Activated CD4-positive, alpha-beta T cell treated with anti-CD3 and anti-CD28 coated beads for 24 hours (primary cell): ENCODE data around the gene MAB21L1.

Source experiments
- DNase-seq, 2 donors: peaks; one replicate each; pipeline ENCODE4 v3.0.0-alpha.2; 2020; ENCODE audit warnings: low read depth in 2 of 2

Gene MAB21L1

DNA sequence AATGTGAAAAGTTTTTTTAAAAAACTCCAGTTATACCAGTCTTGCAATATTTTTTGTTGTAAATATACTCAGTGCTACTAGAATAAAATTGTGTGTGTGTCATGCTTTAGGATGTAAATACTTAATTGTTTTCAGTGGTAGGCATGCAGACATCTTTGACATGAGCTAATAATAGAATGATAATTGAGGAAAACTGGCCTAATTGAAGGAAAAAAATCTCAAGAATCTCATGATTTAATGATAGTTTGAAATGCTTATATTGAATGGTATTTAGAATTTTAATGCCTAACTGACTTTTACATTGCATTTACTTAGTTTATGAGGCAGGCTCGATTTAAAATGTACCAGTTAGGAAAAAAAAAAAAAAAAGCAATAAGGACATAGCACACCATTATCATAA lies 3.2 kb upstream of the MAB21L1 start:
- DNase-seq = no peak

DNA sequence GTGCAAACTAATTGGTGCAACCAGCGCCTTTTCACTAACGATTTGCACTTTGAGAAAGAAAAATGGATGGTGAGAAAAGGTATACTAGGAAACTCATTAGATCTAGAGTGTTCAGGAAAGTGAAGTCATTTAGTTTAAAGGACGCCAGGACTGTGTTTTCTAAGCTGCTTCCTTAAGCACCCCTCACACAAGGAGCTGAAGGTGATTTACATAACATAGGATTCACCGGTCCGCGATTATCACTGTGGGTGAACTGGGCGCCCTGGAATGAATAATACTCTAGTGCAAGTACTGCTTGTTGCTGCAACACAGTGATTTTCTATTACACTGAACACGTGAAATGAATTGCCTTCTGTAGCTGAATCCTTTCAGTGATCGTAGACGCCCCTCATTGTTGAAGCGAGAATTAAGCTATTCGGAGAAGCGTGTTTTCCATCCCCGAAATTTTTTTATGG lies 2.6 kb upstream of the MAB21L1 start:
- no peak for DNase-seq

DNA sequence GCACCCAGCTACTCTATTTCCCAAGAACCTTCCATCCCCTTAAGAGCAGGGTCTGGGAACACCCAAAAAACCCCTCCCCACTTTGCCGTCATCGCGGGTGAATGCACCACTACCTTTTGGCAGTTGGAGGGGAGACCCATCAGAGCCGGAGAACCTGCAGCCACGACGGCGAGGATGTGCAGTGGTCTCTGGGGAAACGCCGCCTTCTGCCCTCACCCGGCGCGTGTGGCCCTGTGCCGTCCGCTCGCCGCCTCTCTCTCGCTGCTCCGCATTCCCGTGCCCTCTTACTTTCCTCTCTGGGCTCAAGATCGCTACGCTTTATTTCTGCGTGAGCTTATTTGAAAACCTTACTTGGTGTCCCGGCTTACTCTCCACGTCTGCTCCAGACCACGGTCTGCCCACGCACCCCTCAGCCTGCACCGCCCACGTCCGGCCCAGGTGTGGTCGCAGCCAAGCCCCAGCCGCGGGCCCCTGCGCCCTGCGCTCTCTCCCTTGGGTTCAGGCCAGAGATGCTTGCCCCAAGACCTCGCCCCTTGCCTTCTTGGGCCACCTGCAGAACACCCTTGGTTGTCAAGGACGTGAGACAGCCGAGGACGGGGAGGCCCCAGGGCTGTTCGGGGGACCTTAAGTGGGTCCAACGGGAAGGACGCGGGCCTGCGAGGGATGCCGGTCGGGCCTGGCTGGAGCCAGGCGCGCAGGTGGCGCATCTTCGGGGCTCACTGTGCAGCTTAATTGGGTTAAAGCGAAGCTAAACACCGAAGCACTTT lies 2.0 kb upstream of the MAB21L1 start:
- no peak for DNase-seq

DNA sequence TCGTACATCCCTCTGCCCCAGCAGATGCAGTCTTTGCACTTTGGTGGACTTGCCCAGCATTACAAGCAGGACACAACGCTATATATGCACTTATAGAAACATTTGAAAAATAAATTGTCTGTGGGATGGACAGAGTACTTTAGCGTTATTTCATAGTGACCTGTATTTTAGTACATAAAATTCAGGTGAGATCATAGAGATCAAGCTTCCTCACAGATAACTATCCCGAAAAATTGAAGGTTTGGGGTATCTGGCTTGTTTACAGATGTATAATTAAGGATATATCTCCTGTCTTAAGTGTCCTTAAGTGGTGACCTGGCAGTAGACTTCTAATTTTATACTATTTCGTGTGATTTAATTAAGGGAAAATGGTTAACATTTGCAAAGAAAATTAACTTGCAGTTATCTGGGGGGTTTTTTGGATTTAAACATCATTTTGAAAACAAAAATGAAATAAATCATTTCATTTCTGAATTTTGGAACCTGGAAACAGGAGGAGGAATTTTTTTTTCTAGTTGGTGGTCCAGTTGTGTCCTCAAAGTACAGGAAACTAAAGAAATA lies 977 bp upstream of the MAB21L1 start:
- DNase-seq = no peak

DNA sequence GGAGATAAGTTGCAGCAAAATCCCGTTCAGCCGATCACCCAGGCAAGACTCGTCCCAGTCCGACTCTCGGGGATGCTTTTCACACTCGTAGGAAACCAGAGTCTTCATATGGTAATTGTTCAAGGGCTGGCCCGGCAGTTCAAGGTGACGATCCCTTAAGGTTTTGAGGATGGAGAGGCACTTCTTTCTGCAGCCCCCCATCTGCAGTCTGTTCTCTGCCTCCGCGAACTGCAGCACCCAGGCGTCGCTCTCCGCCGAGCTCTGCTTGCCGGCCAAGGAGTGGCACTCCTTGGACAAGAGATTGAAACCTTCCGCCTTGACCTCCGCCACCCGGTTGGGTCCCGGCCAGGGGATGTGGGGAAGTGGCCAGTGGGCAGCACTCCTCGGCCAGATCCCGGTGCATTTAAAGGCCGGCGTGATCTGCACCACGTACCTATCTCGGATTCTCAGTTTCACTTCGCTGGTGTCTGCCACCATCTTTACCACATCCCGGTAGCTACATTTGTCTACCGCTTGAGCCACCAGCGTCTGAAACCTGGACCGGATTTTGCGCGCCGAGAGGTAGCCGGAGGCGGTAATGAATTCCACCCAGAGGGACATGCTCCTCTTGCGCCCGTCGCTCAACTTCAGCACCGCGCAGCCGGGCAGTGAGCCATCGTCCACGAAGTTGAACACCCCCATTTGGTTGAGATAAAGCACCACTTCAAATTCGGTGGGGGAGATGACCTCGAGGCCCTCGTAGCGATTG lies 1.1 kb downstream of the MAB21L1 start:
- DNase-seq = no peak

DNA sequence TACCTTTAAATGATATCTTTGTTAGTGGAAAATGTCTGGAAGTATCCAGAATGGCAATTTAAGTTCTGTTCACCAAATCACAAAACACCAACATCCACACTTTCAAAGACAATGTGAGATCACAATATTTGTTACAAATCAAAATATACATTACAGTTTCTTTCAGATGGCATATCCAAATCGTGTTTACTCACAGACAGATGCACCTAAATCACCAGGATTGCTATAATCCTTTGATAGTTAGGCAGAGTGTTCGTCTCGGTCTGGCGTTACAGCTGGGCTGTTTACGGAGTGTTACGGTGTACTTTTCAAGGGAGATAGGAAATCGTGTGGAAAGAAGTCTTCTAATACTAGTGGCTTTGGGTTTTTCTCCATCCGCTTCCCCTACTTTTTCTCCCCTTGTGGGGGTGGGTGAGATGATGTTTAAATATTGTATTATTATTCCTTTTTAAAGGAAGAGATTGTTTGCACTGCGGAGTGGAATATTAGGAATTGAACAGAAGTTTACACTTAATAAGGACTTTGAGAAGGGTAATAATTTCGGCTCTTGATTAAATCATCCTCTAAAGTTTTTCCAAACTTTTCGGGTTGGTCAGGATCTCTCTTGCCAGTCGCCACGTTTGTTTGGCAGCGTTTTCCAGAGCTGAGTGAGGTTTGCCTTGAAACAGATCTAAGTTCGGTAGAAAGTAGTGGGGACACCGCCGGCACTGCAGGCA lies 1.8 kb downstream of the MAB21L1 start:
- DNase-seq = no peak

DNA sequence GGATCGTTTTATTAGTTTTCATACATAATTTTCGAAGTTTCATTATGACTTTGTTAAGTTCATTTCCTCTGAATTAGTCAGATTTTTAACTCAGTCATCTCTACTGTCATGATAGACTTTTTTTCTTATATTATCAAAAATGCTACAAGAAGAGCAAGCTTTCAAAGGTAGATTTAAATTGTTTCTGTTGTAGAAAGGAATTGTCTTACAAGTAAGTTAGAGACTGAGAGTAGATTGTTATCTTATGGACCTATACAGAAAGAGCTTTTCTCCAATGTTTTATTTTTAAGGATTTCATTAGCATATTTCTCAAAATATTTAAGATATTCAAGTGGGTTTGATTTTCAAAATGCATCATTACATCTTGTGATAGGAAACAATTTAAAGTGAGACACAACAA lies 2.7 kb downstream of the MAB21L1 start:
- no peak for DNase-seq

DNA sequence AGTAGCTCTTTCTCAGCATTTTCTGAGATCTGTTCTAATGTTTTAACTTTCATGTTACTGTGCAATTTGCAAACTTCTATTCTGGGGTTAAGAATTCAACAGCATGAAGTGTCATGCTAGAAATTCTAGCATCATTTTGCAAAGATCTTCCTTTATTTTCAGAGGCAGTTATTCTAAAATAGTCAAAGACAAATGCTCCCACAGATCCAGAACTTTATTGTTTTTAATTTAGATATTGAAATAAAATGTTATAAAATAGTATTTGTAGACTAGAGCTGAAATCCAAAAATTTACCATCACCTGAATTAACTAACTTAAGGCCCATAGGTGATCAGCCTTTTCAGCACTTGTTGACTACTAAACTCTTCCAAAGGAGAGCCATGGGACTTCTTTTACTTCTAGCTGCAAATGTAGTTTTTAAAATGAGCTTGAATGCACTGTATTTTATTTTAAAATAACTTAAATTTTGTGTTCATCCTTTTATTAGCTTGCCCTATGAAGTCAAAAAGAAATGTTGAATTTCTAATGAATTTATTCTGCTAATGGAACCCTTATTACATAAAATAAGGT lies 3.2 kb downstream of the MAB21L1 start:
- no peak for DNase-seq

DNA sequence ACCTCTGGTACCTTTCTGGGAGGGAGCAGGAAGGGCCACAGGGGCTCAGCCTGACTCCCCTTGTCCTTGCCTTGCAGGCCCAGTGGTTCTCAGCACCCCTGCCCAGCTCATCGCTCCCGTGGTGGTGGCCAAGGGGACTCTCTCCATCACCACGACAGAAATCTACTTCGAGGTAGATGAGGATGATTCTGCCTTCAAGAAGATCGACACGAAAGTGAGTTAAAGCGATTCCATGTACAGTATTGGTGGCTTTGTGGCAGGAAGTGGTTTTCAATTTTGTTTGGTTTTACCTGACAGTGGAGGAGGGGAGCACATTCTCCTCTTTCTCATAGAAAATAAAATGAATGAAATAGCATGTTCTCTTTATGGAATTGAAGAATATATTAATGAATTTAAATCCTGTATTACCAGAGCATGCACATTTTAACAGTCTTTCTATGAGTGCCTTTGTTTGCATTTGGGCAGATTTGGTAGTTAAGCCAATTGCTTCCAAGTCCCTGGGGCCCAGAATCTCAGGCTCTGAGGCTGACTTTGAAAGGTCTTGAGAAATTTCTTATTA lies 4.1 kb downstream of the MAB21L1 start:
- no peak for DNase-seq

DNA sequence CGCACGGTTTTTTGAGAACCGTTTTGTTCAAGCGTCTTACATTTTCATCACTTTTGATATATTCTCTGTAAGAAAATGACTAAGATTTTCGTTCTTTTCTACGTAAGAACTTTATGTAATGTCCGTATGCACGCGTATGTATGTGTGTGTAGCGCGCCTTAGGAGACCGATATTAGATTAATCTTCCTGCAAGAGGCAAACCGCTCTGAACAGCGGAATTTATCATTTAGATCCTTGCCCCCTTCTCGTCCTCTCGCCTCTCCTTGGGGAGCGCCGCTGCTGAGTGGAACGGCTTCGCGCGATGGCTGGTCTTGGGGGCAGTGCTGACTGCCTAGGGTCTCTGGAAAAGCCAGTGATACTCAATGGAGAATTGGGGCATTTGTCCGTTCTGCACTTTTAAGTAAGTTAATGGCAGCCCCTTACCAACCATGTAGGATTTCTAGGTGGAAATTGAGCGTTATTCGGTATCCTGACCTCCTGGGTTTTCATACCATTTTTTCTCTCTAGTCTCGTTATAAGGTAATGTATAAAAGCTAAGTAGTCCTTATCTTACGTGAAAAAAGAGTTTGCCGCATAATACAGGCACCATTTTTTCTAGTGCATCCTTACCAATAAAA lies 4.7 kb downstream of the MAB21L1 start:
- DNase-seq = no peak

DNA sequence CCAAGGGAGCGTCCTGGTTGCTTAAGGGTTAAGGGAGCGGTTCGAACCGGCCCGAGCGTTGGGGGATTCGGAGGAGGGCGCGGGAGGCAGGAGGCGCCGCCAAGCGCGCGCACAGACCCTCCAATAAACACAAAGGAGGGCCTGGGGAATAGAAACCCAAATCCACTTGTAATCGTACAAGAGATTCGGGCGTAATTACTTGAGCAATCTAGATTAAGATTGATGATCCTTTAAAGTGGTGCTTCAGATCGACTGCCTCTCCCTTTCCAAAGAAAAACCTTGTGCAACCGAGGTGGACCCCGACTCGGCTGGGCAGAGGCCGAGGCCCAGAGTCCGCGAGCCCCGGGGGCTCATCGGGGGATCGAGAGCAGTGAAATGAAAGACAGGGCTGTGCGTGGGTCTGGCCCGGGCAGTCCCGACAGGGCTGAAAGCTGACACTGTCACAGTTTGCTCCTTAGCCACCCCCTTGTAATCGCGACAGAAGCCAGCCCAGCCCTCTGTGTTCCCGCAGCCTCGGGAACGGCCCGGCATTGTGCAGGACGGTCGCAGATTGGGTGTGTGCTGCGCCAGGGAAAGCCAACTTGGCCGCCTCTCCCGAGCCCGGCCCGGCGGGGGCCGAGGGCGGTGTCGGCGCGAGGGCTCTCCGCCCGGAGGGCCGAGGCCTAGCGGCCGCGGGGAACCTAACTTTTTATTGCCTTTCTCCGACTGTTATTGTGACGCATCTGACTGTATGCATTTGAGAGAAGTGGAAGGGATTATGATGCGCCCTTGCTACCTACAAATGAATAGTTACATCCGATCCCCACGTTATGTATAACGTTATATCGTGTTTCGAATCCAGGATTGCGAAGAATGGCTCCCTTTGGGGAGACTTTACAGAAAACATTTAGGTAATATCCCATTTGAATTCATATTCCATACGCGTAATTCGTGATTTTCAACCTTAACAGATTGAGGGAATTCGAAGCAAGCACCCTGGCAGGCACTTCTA lies 5.5 kb downstream of the MAB21L1 start:
- no peak for DNase-seq

DNA sequence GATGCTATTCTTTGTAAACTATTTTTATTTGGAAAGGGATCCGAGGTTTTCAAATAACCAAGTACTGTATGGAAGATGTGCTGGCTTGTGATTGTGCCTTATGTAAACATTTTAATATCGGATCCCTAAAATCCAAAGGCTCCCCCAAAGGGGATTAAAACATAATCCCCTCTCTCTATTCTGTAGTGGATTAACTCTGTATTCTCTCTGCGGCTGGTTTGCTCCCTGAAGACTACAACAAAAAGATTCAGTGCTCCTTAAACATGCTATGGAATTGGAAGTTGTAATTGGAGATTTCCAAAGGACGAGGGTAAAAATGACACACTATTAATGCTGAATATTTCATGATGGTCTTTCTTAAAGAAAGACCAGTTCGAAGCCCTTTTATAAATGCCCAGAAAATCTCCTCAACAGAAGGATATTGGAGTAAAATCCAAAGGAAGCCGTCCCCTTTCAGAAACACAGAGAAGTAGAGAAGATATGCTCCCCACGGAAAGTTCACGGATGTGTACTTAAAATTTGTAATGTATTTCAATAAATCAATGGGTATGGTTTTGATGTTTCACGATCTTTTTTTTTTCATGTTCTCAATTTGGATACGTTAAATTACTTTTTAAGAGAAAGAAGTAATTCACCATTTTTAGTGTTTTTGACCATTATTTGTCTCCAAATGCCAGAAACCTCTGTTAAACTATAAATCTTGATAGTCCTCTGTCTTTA lies 6.5 kb downstream of the MAB21L1 start:
- DNase-seq = no peak

DNA sequence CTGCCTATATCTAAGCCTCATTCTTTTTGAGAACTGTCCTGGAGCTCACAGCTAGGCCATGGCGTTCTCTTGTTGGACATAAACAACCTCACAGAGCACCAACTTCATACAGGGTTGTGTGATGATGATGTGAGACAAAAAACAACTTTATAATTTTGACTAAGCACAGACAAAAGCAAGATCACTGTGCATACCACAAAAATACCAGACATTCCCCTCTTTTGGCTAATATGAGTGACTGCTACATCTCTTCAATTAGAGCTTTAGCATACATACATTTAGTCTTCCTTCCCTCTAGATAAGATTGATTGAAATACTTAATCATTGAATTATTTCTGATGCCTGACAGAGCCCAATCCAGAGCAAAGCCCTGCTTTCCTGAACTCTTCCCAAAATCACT lies 8.3 kb downstream of the MAB21L1 start:
- no peak for DNase-seq

DNA sequence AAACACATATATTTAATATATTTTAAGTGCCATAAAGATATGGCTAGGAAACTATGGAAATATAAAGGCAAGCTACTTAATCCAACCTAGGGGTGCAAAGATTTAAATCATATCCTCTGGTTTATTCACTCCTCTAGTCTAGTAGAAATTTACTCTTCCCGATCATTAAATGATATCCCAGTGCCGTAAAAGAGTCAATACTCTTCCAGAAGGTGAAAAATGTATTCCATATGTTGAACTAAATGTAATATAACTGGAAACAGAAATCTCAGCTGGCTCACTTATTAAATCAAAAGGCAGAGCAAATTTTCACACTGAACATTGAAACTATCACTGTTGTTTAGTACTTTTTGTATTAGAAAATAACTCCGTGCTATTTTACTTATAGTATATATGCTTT lies 11.1 kb downstream of the MAB21L1 start:
- DNase-seq = no peak

DNA sequence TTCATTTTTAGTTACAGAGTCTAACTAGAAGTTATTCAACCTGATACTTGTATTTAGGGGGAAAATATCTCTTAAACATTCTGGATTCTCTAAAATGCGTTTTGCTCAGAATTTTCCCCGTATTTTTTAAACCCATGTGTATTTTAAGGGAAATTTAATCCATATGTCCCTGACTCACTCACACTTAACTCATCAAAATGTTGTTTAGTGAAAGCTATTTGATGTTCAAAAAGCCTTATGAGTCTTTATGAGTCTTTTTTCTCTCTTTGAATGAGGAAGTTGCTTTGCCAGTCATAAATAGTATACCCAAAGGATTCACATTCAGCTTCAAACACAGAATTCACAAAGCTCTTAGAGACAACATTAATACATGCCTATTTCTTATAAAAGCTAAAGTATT lies 16.4 kb downstream of the MAB21L1 start:
- DNase-seq = no peak

DNA sequence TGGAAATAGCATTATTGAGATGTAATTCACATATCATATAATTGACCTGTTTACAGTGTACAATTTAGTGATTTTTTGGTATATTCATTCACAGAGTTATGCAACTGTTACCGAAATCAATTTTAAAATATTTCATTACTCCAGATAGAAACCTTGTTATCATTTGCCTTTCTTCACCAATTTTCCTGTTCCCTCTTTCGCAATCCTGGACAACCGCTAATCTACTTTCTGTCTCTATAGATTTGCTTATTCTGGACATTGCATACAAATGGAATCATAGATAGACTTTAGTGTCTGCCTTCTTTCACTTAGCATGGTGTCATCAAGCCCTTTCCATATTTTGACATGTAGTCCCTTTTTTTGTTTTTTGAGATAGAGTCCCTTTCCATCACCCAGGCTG lies 19.2 kb downstream of the MAB21L1 start:
- DNase-seq = no peak

DNA sequence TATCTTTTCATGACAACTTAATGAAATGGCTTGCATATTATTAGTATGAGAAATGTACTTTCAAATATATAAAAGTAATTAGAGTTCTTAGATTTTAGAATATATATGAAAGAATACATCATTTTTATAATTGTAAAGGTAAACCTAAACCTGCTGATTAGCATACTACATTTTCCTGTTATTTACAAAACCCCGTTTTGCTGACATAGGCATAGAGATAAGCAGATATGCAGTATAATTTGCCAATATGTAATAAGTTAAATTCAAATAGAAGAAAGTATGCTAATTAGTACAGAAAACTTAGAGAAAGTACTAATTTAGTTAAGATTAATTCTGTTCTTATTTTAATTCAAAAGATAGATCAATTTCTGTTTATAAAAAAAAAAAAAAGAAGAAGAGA lies 21.5 kb downstream of the MAB21L1 start:
- no peak for DNase-seq

DNA sequence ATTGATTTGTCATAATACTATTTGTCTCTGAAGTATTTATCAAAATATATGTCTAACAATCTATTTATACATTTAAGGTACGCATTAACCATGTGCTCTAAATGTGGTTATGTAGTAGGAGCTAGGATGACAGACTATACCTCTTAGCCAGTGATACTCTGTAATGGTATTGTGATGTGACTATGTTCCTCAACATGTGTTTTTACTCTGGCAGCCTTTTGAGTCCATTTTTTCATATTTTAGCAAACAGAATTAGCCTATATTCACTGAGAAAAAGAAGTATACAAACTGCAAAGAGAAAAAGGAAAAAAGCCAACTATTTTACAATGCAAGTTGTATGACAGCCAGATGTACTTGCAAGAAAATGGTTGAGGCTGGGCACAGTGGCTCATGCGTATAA lies 26.7 kb downstream of the MAB21L1 start:
- DNase-seq = no peak

DNA sequence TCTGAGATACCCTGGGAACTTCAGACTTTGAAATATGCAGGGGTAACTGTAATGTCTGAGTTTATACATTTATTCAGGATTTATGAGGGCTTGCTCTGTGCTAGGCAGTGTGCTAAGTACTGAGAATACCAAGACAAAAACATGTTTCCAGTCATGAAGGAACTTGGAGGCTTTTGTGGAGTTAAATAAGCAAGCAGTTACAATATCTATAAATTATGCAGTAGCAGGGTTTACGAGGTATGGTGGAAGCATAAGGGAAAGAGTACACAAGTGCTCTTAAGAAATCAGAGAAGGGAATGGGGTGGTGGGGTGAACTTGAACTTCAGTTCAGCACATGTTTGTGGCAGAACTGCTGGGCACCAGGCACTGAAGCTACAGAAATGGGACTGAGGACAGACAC lies 28.0 kb downstream of the MAB21L1 start:
- no peak for DNase-seq
